NCI-H1048 (cell line): ENCODE measurements around the gene GDF15.

Experiments
- DNase-seq: peaks from one replicate; lab custom pipeline; 2025; lab: John Stamatoyannopoulos, UW

The GDF15 gene

GRCh38 chr19:18419195-18419698 lies 33.3 kb downstream of the GDF15 start, which contains the start of gene SSBP4:
SSBP4 (plus strand) TSS chr19:18419398; CDS start chr19:18419649, 251 bp downstream.
- DNase-seq: peak; percentile 61

GRCh38 chr19:18419699-18420460 lies 33.9 kb downstream of the GDF15 start:
- no peak for DNase-seq

- no peak for DNase-seq
These were observed 35.0 kb downstream of the GDF15 start for GRCh38 chr19:18420930-18421329.

GRCh38 chr19:18421371-18421959 lies 35.5 kb downstream of the GDF15 start:
- DNase-seq: no peak

- DNase-seq: no peak
These were observed 36.7 kb downstream of the GDF15 start for GRCh38 chr19:18422530-18423191.

- no peak for DNase-seq
These were observed 37.5 kb downstream of the GDF15 start for GRCh38 chr19:18423258-18424020.

GRCh38 chr19:18424122-18424889 lies 38.3 kb downstream of the GDF15 start:
- no peak for DNase-seq

- DNase-seq: no peak
These were observed 39.0 kb downstream of the GDF15 start for GRCh38 chr19:18424890-18425514.

GRCh38 chr19:18425515-18426415 lies 39.8 kb downstream of the GDF15 start:
- DNase-seq: no peak

- DNase-seq: no peak
These were observed 40.4 kb downstream of the GDF15 start for GRCh38 chr19:18426416-18426767.

GRCh38 chr19:18427080-18427742 lies 41.3 kb downstream of the GDF15 start:
- DNase-seq: no peak

GRCh38 chr19:18427743-18428113 lies 41.8 kb downstream of the GDF15 start:
- no peak for DNase-seq

GRCh38 chr19:18428173-18428786 lies 42.3 kb downstream of the GDF15 start:
- DNase-seq: no peak

- peak; percentile 48 for DNase-seq
These were observed 43.1 kb downstream of the GDF15 start for GRCh38 chr19:18428787-18429674.

GRCh38 chr19:18429717-18430416 lies 43.9 kb downstream of the GDF15 start:
- no peak for DNase-seq

- no peak for DNase-seq
These were observed 44.6 kb downstream of the GDF15 start for GRCh38 chr19:18430417-18431144.
